H1 (cell line): ENCODE results near the gene WDR7. TPM values are rescaled to one million over a fixed set of nuclear protein-coding genes. Genes with fewer than 3 reads are reported as not detected.

Experiments
- CTCF ChIA-PET: fragments of 300-600 bp; sonication (Branson Sonifier 250); formaldehyde crosslinking; loops from one replicate; lab custom pipeline; 2021; ENCODE audit not compliant: partially characterized antibody; lab: Charles Lee
- POLR2A ChIA-PET: fragments of 300-600 bp; sonication (Branson Sonifier 250); formaldehyde crosslinking; loops from one replicate; lab custom pipeline; 2021; ENCODE audit warnings: inconsistent platforms; ENCODE audit not compliant: partially characterized antibody; lab: Charles Lee
- DNase-seq, 2 experiments: peaks; one replicate each; pipeline versions ENCODE4 v3.0.0 to v3.0.0-alpha.2; 2010 to 2022; ENCODE audit warnings: low spot score in 2 of 2, low read depth in 1 of 2, mixed read lengths in 1 of 2
- FAIRE-seq: peaks from 2 replicates; lab custom pipeline; 2011; peaks lifted over from hg19 to GRCh38; lab: Jason Lieb, UNC
- H2AFZ ChIP-seq: 2 replicates; pipeline ENCODE4 v1.8.1; 2012; ENCODE audit warnings: low read length, inconsistent platforms
- H2AK5ac ChIP-seq: 2 replicates; pipeline ENCODE4 v1.6.1; 2013; ENCODE audit warnings: low read depth, low read length
- H2BK120ac ChIP-seq: replicated peaks from 2 replicates; pipeline ENCODE3; 2013; ENCODE audit warnings: low read depth, low read length, inconsistent platforms
- H2BK12ac ChIP-seq: 2 replicates; pipeline ENCODE4 v1.6.1; 2013; ENCODE audit warnings: low read depth, low read length
- H2BK15ac ChIP-seq: 2 replicates; pipeline ENCODE4 v1.6.1; 2013; ENCODE audit warnings: low read length
- H2BK20ac ChIP-seq: 2 replicates; pipeline ENCODE4 v1.6.1; 2013; ENCODE audit warnings: low read length
- H2BK5ac ChIP-seq: 2 replicates; pipeline ENCODE4 v1.6.1; 2013; ENCODE audit warnings: low read depth, low read length
- H3K14ac ChIP-seq: 2 replicates; pipeline ENCODE4 v1.6.1; 2013; ENCODE audit warnings: inconsistent platforms; ENCODE audit not compliant: insufficient read length
- H3K18ac ChIP-seq: 2 replicates; pipeline ENCODE4 v1.6.1; 2013; ENCODE audit warnings: low read length; ENCODE audit errors: extremely low read depth
- H3K23ac ChIP-seq: 2 replicates; pipeline ENCODE4 v1.6.1; 2013; ENCODE audit warnings: inconsistent platforms; ENCODE audit not compliant: insufficient read length
- H3K23me2 ChIP-seq: 2 replicates; pipeline ENCODE4 v1.6.1; 2013; ENCODE audit warnings: low read depth, low read length
- H3K27ac ChIP-seq: 2 replicates; pipeline ENCODE4 v1.6.1; 2011; ENCODE audit warnings: low read depth, low read length, inconsistent platforms
- H3K27me3 ChIP-seq, 4 experiments: replicated peaks in 1 of 4; 1 replicate in 1 of 4; 2 replicates in 3 of 4; pipeline versions ENCODE4 v1.6.1 to v1.8.1; 2011 to 2013; ENCODE audit warnings: low read length in 3 of 4, mild to moderate bottlenecking in 3 of 4, inconsistent platforms in 2 of 4, mixed read lengths in 2 of 4, moderate library complexity in 1 of 4; ENCODE audit not compliant: control insufficient read depth in 3 of 4, insufficient read depth in 3 of 4; ENCODE audit errors: extremely low read depth in 1 of 4
- H3K36me3 ChIP-seq, 4 experiments: 2 replicates each; pipeline versions ENCODE4 v1.6.1 to v1.8.1; 2011 to 2013; ENCODE audit warnings: mild to moderate bottlenecking in 4 of 4, low read length in 3 of 4, moderate library complexity in 2 of 4, control low read depth in 1 of 4, inconsistent platforms in 1 of 4; ENCODE audit not compliant: insufficient read depth in 4 of 4, control insufficient read depth in 2 of 4
- H3K4ac ChIP-seq: replicated peaks from 2 replicates; pipeline ENCODE3; 2013; ENCODE audit warnings: low read length, low read depth, mixed read lengths, inconsistent platforms; ENCODE audit not compliant: insufficient read length
- H3K4me1 ChIP-seq, 4 experiments: replicated peaks in 1 of 4; 1 replicate in 1 of 4; 2 replicates in 3 of 4; pipeline versions ENCODE4 v1.6.1 to v1.8.1; 2011 to 2013; ENCODE audit warnings: low read length in 3 of 4, inconsistent platforms in 2 of 4, mixed read lengths in 1 of 4; ENCODE audit not compliant: insufficient read depth in 4 of 4, control insufficient read depth in 3 of 4
- H3K4me2 ChIP-seq, 2 experiments: 2 replicates each; pipeline versions ENCODE4 v1.6.1 to v1.8.1; 2011 to 2013; ENCODE audit warnings: low read depth in 2 of 2, low read length in 2 of 2, control low read depth in 1 of 2, inconsistent platforms in 1 of 2, mild to moderate bottlenecking in 1 of 2; ENCODE audit not compliant: insufficient read depth in 1 of 2
- H3K4me3 ChIP-seq, 4 experiments: fragments of 200-600, 300-600 bp in 1 of 4; sonication (generic), shearing (Covaris generic), sonication (Bioruptor Twin) in 1 of 4; 2 replicates each; pipeline versions ENCODE4 v1.5.1 to v1.8.1; 2011 to 2016; ENCODE audit warnings: low read length in 4 of 4, low read depth in 3 of 4, control low read depth in 2 of 4, inconsistent platforms in 2 of 4, mild to moderate bottlenecking in 2 of 4, mixed read lengths in 1 of 4, moderate library complexity in 1 of 4; ENCODE audit not compliant: insufficient read depth in 2 of 4; ENCODE audit errors: extremely low read depth in 1 of 4
- H3K56ac ChIP-seq: replicated peaks from 2 replicates; pipeline ENCODE3; 2013; ENCODE audit warnings: low read depth, mild to moderate bottlenecking, mixed read lengths, low read length, inconsistent platforms; ENCODE audit not compliant: insufficient read length
- H3K79me1 ChIP-seq: 2 replicates; pipeline ENCODE4 v1.6.1; 2013; ENCODE audit warnings: low read depth, low read length, control low read depth
- H3K79me2 ChIP-seq, 2 experiments: 2 replicates each; pipeline versions ENCODE4 v1.6.1 to v1.8.1; 2012 to 2013; ENCODE audit warnings: low read length in 2 of 2, mild to moderate bottlenecking in 2 of 2, inconsistent platforms in 1 of 2; ENCODE audit not compliant: insufficient read depth in 2 of 2, control insufficient read depth in 1 of 2
- H3K9ac ChIP-seq, 4 experiments: replicated peaks in 1 of 4; 1 replicate in 1 of 4; 2 replicates in 3 of 4; pipeline versions ENCODE4 v1.6.1 to v1.8.1; 2011 to 2013; ENCODE audit warnings: low read depth in 3 of 4, low read length in 3 of 4, control low read depth in 2 of 4, mild to moderate bottlenecking in 2 of 4, moderate library complexity in 2 of 4, inconsistent platforms in 1 of 4; ENCODE audit errors: extremely low read depth in 1 of 4
- H3K9me3 ChIP-seq, 2 experiments: 2 replicates each; pipeline versions ENCODE4 v1.6.1 to v1.8.1; 2012 to 2013; ENCODE audit warnings: mild to moderate bottlenecking in 2 of 2, moderate library complexity in 2 of 2, control low read depth in 1 of 2, inconsistent platforms in 1 of 2, low read depth in 1 of 2, low read length in 1 of 2, mixed read lengths in 1 of 2; ENCODE audit not compliant: insufficient read depth in 2 of 2
- H4K20me1 ChIP-seq, 2 experiments: replicated peaks in 1 of 2; 2 replicates each; pipeline versions ENCODE3 to v1.8.1; 2011 to 2013; ENCODE audit warnings: inconsistent platforms in 2 of 2, low read length in 2 of 2, mild to moderate bottlenecking in 1 of 2; ENCODE audit not compliant: insufficient read depth in 2 of 2, control insufficient read depth in 1 of 2
- H4K5ac ChIP-seq: 2 replicates; pipeline ENCODE4 v1.6.1; 2013; ENCODE audit warnings: low read length, low read depth, mixed read lengths, inconsistent platforms; ENCODE audit not compliant: insufficient read length
- H4K8ac ChIP-seq: 2 replicates; pipeline ENCODE4 v1.8.0; 2013; ENCODE audit warnings: mild to moderate bottlenecking, moderate library complexity, low read length, inconsistent platforms; ENCODE audit not compliant: insufficient read depth; ENCODE audit errors: extremely low read depth
- H4K91ac ChIP-seq: replicated peaks from 2 replicates; pipeline ENCODE3; 2013; ENCODE audit warnings: low read length, mixed read lengths, inconsistent platforms; ENCODE audit not compliant: insufficient read length
- BACH1 ChIP-seq: IDR thresholded peaks from 2 replicates; pipeline ENCODE4 v1.6.1; 2012; ENCODE audit warnings: low read length, improper control_type of control experiment
- GTF2F1 ChIP-seq: IDR thresholded peaks from 2 replicates; pipeline ENCODE4 v1.6.1; 2012; ENCODE audit warnings: low read depth, low read length, improper control_type of control experiment, borderline replicate concordance
- HDAC2 ChIP-seq, 2 experiments: fragments of 300-600 bp in 1 of 2; sonication (generic) in 1 of 2; IDR thresholded peaks; 2 replicates each; pipeline ENCODE4 v1.6.1; 2011 to 2012; ENCODE audit warnings: low read depth in 2 of 2, low read length in 2 of 2, mild to moderate bottlenecking in 2 of 2, moderate library complexity in 2 of 2, borderline replicate concordance in 1 of 2, inconsistent platforms in 1 of 2
- JUND ChIP-seq: IDR thresholded peaks from 2 replicates; pipeline ENCODE4 v1.6.1; 2011; ENCODE audit warnings: mild to moderate bottlenecking, improper control_type of control experiment, low read length
- KDM1A ChIP-seq: fragments of 200-600, 300-600 bp; sonication (generic); IDR thresholded peaks from 2 replicates; pipeline ENCODE4 v1.7.1; 2016; ENCODE audit warnings: mild to moderate bottlenecking, low read length, borderline replicate concordance
- NANOG ChIP-seq: IDR thresholded peaks from 2 replicates; pipeline ENCODE4 v1.6.1; 2011; ENCODE audit warnings: low read length, low read depth, mild to moderate bottlenecking, inconsistent platforms; ENCODE audit not compliant: insufficient read depth, poor library complexity, severe bottlenecking
- POU5F1 ChIP-seq: IDR thresholded peaks from 2 replicates; pipeline ENCODE4 v1.6.1; 2011; ENCODE audit warnings: low read depth, mild to moderate bottlenecking, low read length, moderate library complexity
- SP1 ChIP-seq: IDR thresholded peaks from 2 replicates; pipeline ENCODE4 v1.6.1; 2011; ENCODE audit warnings: low read depth, low read length
- SP2 ChIP-seq: IDR thresholded peaks from 2 replicates; pipeline ENCODE4 v1.6.1; 2012; ENCODE audit warnings: mild to moderate bottlenecking, low read length, inconsistent platforms
- SRF ChIP-seq: IDR thresholded peaks from 2 replicates; pipeline ENCODE4 v1.6.1; 2011; ENCODE audit warnings: mild to moderate bottlenecking, low read depth, low read length, moderate library complexity
- TAF1 ChIP-seq: IDR thresholded peaks from 2 replicates; pipeline ENCODE4 v1.6.1; 2011; ENCODE audit warnings: mild to moderate bottlenecking, low read depth, low read length
- TEAD4 ChIP-seq: IDR thresholded peaks from 2 replicates; pipeline ENCODE4 v1.6.1; 2012; ENCODE audit warnings: low read depth, low read length, inconsistent platforms, mixed read lengths
- USF2 ChIP-seq: IDR thresholded peaks from 2 replicates; pipeline ENCODE4 v1.6.1; 2011; ENCODE audit warnings: low read length, improper control_type of control experiment
- YY1 ChIP-seq: IDR thresholded peaks from 2 replicates; pipeline ENCODE4 v1.6.1; 2011; ENCODE audit warnings: low read depth, mild to moderate bottlenecking, low read length
- WGBS, 2 experiments: shearing (Covaris generic) in 1 of 2; methylation state at CpG; one replicate each; pipeline versions ENCODE4 v1.1.6 to v1.1.7; 2013 to 2015; ENCODE audit warnings: low lambda C conversion rate in 2 of 2, mixed read lengths in 2 of 2, inconsistent platforms in 1 of 2, low coverage in 1 of 2, missing lambda C conversion rate in 1 of 2; ENCODE audit not compliant: insufficient replicate concordance in 2 of 2, insufficient coverage in 1 of 2, insufficient read length in 1 of 2; ENCODE audit errors: extremely low coverage in 1 of 2, missing lambda C conversion rate in 1 of 2; 5-methylcytosine and 5-hydroxymethylcytosine counted together
- polyA plus RNA-seq, 7 experiments: library from polyadenylated mRNA; depleted of rRNA in 3 of 7; stranded (reverse) in 5 of 7; unstranded in 2 of 7; fragments of >200 nt in 5 of 7; fragments of 200-250 nt in 2 of 7; gene quantifications; 1 replicate in 5 of 7; 2 replicates in 1 of 7; 4 replicates in 1 of 7; pipeline versions ENCODE4 v1.2.1 to v1.2.3, GENCODE V29; 2011 to 2013; ENCODE audit warnings: missing spikeins in 2 of 7, mixed read lengths in 2 of 7
- total RNA-seq: library from RNA; stranded (reverse); fragmentation: NEBNext Ultra II Directional; extraction: Animal tissue kit (Norgen Biotek cat#: 25700); gene quantifications from 2 replicates; pipeline ENCODE4 v1.2.1, GENCODE V29; 2021

WDR7 gene
- total and polyA plus RNA-seq, 2 of the 8 experiments (the other 6 are each of a cell fraction or from before 2014, with no cell fraction given): 5.5 to 15.2 TPM

- POLR2A ChIA-PET: no interaction called here
- FAIRE-seq (no peak), DNase-seq (no peak)
- Histone ChIP-seq H2AK5ac (no peak overlapping the region), H4K20me1 (no peaks in the 10 kb centered on the region), H3K14ac (no peak overlapping the region), H2AFZ (no peak overlapping the region), H3K4me1 (peaks cover 0 to 4% (median 0%) of the 10 kb centered on the region in 4 experiments; a peak in 1 of 7 replicates), H3K23ac (no peak overlapping the region), H4K91ac (no peak overlapping the region), H3K23me2 (no peaks in the 10 kb centered on the region), H2BK15ac (no peak overlapping the region), H2BK5ac (no peak overlapping the region), H3K9me3 (no peaks in the 10 kb centered on the region), H3K27ac (no peak overlapping the region), H2BK20ac (no peak overlapping the region), H3K27me3 (no peaks in the 10 kb centered on the region), H3K56ac (no peak overlapping the region), H3K79me1 (no peaks in the 10 kb centered on the region), H3K4me3 (no peak overlapping the region), H4K5ac (no peak overlapping the region), H3K36me3 (no peaks in the 10 kb centered on the region), H3K79me2 (no peaks in the 10 kb centered on the region), H4K8ac (no peak overlapping the region), H3K9ac (no peak overlapping the region), H3K4me2 (no peak overlapping the region), H3K4ac (no peak overlapping the region), H2BK120ac (no peak overlapping the region), H2BK12ac (no peak overlapping the region; the same call in 1 of the 2 replicates), H3K18ac (no peak overlapping the region)
- WGBS, 2 experiments: 100% methylated on average over 2 of the region's 2 CpGs; no CpG with 5 or more reads in 1 of the 2 experiments
- CTCF ChIA-PET: interaction anchor here (0.5 to 1.7 kb wide), 2 partner anchors 9 to 519 kb away, joined by 3 to 5 read pairs; no protein-coding TSS in a partner anchor
- no peak for TF ChIP-seq TEAD4
- TF ChIP-seq YY1: no peak
- no peak for TF ChIP-seq POU5F1
- no peak for TF ChIP-seq SP1
- TF ChIP-seq HDAC2 (IDR thresholded peaks at IDR 0.05; ENCODE audit: borderline replicate concordance in 1 of 2, low read depth in 2 of 2, low read length in 2 of 2): no peak
- no peak for TF ChIP-seq JUND
- TF ChIP-seq SRF: no peak
- no peak for TF ChIP-seq SP2
- TF ChIP-seq NANOG: no peak
- no peak for TF ChIP-seq TAF1
- TF ChIP-seq USF2: no peak
- TF ChIP-seq KDM1A: no peak
- TF ChIP-seq GTF2F1: no peak
- no peak for TF ChIP-seq BACH1
Measured at GRCh38 chr18:56901919-56902318, 250.8 kb downstream of the WDR7 start.
